Measurements from ENCODE around the gene CHD9NB.

CHD9NB gene

GRCh38 chr16:53022374-53022773 lies 30.3 kb downstream of the CHD9NB start:
- DNase-seq = no peak

- no peak for DNase-seq
These were observed 33.8 kb downstream of the CHD9NB start for GRCh38 chr16:53018834-53019416.

- DNase-seq = no peak
These were observed 38.4 kb downstream of the CHD9NB start for GRCh38 chr16:53014287-53014686.

GRCh38 chr16:53007095-53007494 lies 45.6 kb downstream of the CHD9NB start:
- DNase-seq = no peak

- no peak for DNase-seq
These were observed 54.8 kb downstream of the CHD9NB start for GRCh38 chr16:52997922-52998321.

- no peak for DNase-seq
These were observed 57.8 kb downstream of the CHD9NB start for GRCh38 chr16:52994942-52995341.

- no peak for DNase-seq
These were observed 59.5 kb downstream of the CHD9NB start for GRCh38 chr16:52993179-52993578.

- DNase-seq = no peak
These were observed 61.1 kb downstream of the CHD9NB start for GRCh38 chr16:52991572-52991971.
